HepG2 (cell line): ENCODE data around the gene ZC3H8. TPM values are rescaled to one million over a fixed set of nuclear protein-coding genes. Genes with fewer than 3 reads are reported as not detected.

Experiments used
- DPF2 ChIP-seq: sonication (generic); formaldehyde crosslinking; IDR thresholded peaks from 2 replicates; pipeline ENCODE4 v1.4.0; 2020; ENCODE audit warnings: mild to moderate bottlenecking, low read depth, missing genetic modification reagents, borderline replicate concordance
- EZH2 ChIP-seq: conservative IDR thresholded peaks from 2 replicates; pipeline ENCODE4 v1.6.1; 2012; ENCODE audit warnings: mild to moderate bottlenecking, low read depth, low read length, moderate library complexity
- GATAD1 ChIP-seq: IDR thresholded peaks from 2 replicates; pipeline ENCODE4 v1.6.1; 2016; ENCODE audit warnings: missing genetic modification reagents, missing compliant biosample characterization
- GTF2F1 ChIP-seq: fragments of 150-350 bp; IDR thresholded peaks from 2 replicates; pipeline ENCODE4 v1.6.1; 2014; ENCODE audit warnings: low read length
- IRF2 ChIP-seq: IDR thresholded peaks from 2 replicates; pipeline ENCODE4 v1.6.1; 2018; ENCODE audit warnings: missing genetic modification reagents, missing compliant biosample characterization
- JDP2 ChIP-seq: sonication (generic); formaldehyde crosslinking; IDR thresholded peaks from 2 replicates; pipeline ENCODE4 v1.8.1; 2022; ENCODE audit warnings: missing genetic modification reagents, borderline replicate concordance
- PPARG ChIP-seq: conservative IDR thresholded peaks from 2 replicates; pipeline ENCODE4 v1.6.1; 2016; ENCODE audit warnings: missing biosample characterization, missing genetic modification reagents
- RORA ChIP-seq: sonication (generic); formaldehyde crosslinking; IDR thresholded peaks from 2 replicates; pipeline ENCODE4 v1.5.0; 2020; ENCODE audit warnings: mild to moderate bottlenecking, missing genetic modification reagents, moderate library complexity
- SNRNP70 ChIP-seq: fragments of 200-400 bp; formaldehyde crosslinking; IDR thresholded peaks from 2 replicates; pipeline ENCODE4 v1.6.1; 2017; ENCODE audit warnings: mild to moderate bottlenecking, low read depth, low read length, moderate library complexity
- TBX2 ChIP-seq: sonication (generic); formaldehyde crosslinking; IDR thresholded peaks from 2 replicates; pipeline ENCODE4 v1.5.0; 2020; ENCODE audit warnings: missing genetic modification reagents, mild to moderate bottlenecking, borderline replicate concordance
- TEAD2 ChIP-seq: sonication (generic); formaldehyde crosslinking; IDR thresholded peaks from 2 replicates; pipeline ENCODE4 v1.9.0; 2021; ENCODE audit warnings: missing genetic modification reagents
- TSC22D2 ChIP-seq: sonication (generic); formaldehyde crosslinking; IDR thresholded peaks from 2 replicates; pipeline ENCODE4 v1.5.1; 2020; ENCODE audit warnings: missing genetic modification reagents, mild to moderate bottlenecking, borderline replicate concordance
- ZNF234 ChIP-seq: sonication (generic); formaldehyde crosslinking; conservative IDR thresholded peaks from 2 replicates; pipeline ENCODE4 v1.5.1; 2020; ENCODE audit warnings: mild to moderate bottlenecking, missing genetic modification reagents
- ZNF331 ChIP-seq: sonication (generic); formaldehyde crosslinking; IDR thresholded peaks from 2 replicates; pipeline ENCODE4 v1.4.0; 2020; ENCODE audit warnings: missing genetic modification reagents
- ZNF710 ChIP-seq: sonication (generic); formaldehyde crosslinking; IDR thresholded peaks from 2 replicates; pipeline ENCODE4 v1.5.0; 2020; ENCODE audit warnings: mild to moderate bottlenecking, missing genetic modification reagents, borderline replicate concordance
- polyA plus RNA-seq, 8 experiments: library from polyadenylated mRNA; depleted of rRNA in 3 of 8; stranded (reverse) in 7 of 8; unstranded in 1 of 8; fragments of >200 nt; fragmentation: Illumina TruSeq in 4 of 8; extraction: Trizol in 4 of 8; gene quantifications; 2 replicates each; pipeline versions ENCODE4 v1.2.1 to v1.2.3, GENCODE V29; 2011 to 2016; ENCODE audit warnings: low read depth in 4 of 8, missing spikeins in 1 of 8, mixed read lengths in 1 of 8; ENCODE audit not compliant: insufficient read depth in 1 of 8
- total RNA-seq, 5 experiments: library from RNA; depleted of rRNA; stranded (reverse); fragments of >200 nt; fragmentation: Illumina TruSeq; extraction: Trizol; gene quantifications; 2 replicates each; pipeline ENCODE4 v1.2.3, GENCODE V29; 2016; ENCODE audit warnings: low read depth in 1 of 5
- TF ChIP-seq, protein P1 (sequence below): sonication (generic); formaldehyde crosslinking; IDR thresholded peaks from 2 replicates; pipeline ENCODE4 v1.5.0; 2020; ENCODE audit warnings: mild to moderate bottlenecking, missing genetic modification reagents
- TF ChIP-seq, protein P2 (sequence below): sonication (generic); formaldehyde crosslinking; conservative IDR thresholded peaks from 2 replicates; pipeline ENCODE4 v1.4.0; 2020; ENCODE audit warnings: mild to moderate bottlenecking, missing genetic modification reagents, moderate library complexity

The ZC3H8 gene
- total and polyA plus RNA-seq, 2 of the 13 experiments (the other 11 are each of a cell fraction or from before 2014, with no cell fraction given), result 4.5 to 17.0 TPM

DNA sequence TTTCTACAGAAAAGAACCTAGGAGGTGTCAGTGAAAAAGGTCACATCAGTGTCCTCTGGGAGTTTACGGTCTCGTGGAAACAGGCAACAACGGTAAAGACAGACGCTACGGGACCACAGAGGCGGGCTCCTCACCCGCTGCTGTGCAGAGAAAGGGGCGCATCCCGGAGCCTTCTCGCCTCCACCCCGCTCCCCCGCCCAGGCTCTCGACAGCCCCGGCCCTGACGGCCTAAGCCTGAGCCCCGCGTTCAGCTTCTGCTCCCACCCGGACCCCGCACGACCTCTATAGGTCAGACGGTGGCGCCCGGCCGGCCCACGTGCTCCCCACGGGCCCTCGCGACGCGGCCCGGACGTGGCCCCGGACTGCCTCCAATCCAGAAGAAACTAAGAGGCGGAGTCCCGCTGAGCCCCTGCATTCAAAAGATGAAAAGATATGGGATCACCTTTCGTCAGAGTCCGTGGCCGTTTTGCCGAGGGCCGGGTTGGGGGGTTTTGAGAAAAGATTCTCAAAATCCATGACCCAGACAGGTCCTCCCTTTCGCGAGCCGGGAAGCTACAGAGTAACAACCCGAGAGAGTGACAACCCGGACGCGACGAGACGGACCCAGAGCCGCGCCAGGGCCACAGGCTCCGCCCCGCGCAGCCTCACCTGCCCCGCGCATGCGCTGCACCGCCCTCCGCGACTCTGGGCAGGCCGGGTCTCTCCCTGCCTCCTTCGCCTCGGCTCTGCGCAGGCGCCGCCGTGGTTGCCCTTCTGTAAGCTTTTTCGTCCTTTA, at the start of gene ZC3H8 (continued):
- TF ChIP-seq PPARG (CRISPR knock-in tag), result no peak
- TF ChIP-seq ZNF234 (CRISPR knock-in tag), result 0 out of 2 replicates have a peak, but pooled peaks have one; percentile 83
- no peak for TF ChIP-seq EZH2
- peak; percentile 60; the same call in 1 of the 2 replicates for TF ChIP-seq IRF2 (CRISPR knock-in tag)
- TF ChIP-seq, protein P1, sequence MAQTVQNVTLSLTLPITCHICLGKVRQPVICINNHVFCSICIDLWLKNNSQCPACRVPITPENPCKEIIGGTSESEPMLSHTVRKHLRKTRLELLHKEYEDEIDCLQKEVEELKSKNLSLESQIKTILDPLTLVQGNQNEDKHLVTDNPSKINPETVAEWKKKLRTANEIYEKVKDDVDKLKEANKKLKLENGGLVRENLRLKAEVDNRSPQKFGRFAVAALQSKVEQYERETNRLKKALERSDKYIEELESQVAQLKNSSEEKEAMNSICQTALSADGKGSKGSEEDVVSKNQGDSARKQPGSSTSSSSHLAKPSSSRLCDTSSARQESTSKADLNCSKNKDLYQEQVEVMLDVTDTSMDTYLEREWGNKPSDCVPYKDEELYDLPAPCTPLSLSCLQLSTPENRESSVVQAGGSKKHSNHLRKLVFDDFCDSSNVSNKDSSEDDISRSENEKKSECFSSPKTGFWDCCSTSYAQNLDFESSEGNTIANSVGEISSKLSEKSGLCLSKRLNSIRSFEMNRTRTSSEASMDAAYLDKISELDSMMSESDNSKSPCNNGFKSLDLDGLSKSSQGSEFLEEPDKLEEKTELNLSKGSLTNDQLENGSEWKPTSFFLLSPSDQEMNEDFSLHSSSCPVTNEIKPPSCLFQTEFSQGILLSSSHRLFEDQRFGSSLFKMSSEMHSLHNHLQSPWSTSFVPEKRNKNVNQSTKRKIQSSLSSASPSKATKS (CRISPR knock-in tag), result no peak
- no peak for TF ChIP-seq GTF2F1
- TF ChIP-seq DPF2 (CRISPR knock-in tag), result no peak
- TF ChIP-seq GATAD1 (CRISPR knock-in tag), result peak; percentile 66
- peak; percentile 77 for TF ChIP-seq TSC22D2 (CRISPR knock-in tag)
- peak; percentile 43; the same call in 1 of the 2 replicates for TF ChIP-seq JDP2 (CRISPR knock-in tag)
- TF ChIP-seq TEAD2 (CRISPR knock-in tag), result peak; percentile 84; the same call in 1 of the 2 replicates
- peak; percentile 72; the same call in 1 of the 2 replicates for TF ChIP-seq ZNF710
- TF ChIP-seq TBX2 (CRISPR knock-in tag), result peak; percentile 81; the same call in 1 of the 2 replicates
- TF ChIP-seq RORA (CRISPR knock-in tag), result no peak
- peak; percentile 43; the same call in 1 of the 2 replicates for TF ChIP-seq ZNF331 (CRISPR knock-in tag)
- no peak for TF ChIP-seq SNRNP70
- TF ChIP-seq, protein P2, sequence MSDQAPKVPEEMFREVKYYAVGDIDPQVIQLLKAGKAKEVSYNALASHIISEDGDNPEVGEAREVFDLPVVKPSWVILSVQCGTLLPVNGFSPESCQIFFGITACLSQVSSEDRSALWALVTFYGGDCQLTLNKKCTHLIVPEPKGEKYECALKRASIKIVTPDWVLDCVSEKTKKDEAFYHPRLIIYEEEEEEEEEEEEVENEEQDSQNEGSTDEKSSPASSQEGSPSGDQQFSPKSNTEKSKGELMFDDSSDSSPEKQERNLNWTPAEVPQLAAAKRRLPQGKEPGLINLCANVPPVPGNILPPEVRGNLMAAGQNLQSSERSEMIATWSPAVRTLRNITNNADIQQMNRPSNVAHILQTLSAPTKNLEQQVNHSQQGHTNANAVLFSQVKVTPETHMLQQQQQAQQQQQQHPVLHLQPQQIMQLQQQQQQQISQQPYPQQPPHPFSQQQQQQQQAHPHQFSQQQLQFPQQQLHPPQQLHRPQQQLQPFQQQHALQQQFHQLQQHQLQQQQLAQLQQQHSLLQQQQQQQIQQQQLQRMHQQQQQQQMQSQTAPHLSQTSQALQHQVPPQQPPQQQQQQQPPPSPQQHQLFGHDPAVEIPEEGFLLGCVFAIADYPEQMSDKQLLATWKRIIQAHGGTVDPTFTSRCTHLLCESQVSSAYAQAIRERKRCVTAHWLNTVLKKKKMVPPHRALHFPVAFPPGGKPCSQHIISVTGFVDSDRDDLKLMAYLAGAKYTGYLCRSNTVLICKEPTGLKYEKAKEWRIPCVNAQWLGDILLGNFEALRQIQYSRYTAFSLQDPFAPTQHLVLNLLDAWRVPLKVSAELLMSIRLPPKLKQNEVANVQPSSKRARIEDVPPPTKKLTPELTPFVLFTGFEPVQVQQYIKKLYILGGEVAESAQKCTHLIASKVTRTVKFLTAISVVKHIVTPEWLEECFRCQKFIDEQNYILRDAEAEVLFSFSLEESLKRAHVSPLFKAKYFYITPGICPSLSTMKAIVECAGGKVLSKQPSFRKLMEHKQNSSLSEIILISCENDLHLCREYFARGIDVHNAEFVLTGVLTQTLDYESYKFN (CRISPR knock-in tag), result peak; percentile 58; the same call in 1 of the 2 replicates
